ENCODE measurements around the gene BTN1A1.
A peak's percentile ranks its signal among the peaks of the same experiment; 100 is the strongest.

The BTN1A1 gene

GRCh38 chr6:26537160-26537845 lies 37.2 kb downstream of the BTN1A1 start:
- peak overlapping the region; percentile 95 for H3K27ac ChIP-seq
- TF ChIP-seq CTCF (conservative IDR thresholded peaks at IDR 0.05), result no peak

GRCh38 chr6:26537846-26538571 lies 37.9 kb downstream of the BTN1A1 start, which contains the start of gene HMGN4:
Gene HMGN4, plus strand, starts transcription at chr6:26538366. Its CDS starts 6,841 bp downstream, at chr6:26545207.
- peak within 1 kb of the TSS; percentile 95 for H3K27ac ChIP-seq
- TF ChIP-seq CTCF (conservative IDR thresholded peaks at IDR 0.05), result peak; percentile 33

- H3K27ac ChIP-seq, result peak overlapping the region; percentile 95
- no peak for TF ChIP-seq CTCF (conservative IDR thresholded peaks at IDR 0.05)
Observed at GRCh38 chr6:26538572-26538902, 38.4 kb downstream of the BTN1A1 start.

- H3K27ac ChIP-seq, result peak overlapping the region; percentile 95
- TF ChIP-seq CTCF (conservative IDR thresholded peaks at IDR 0.05), result no peak
Observed at GRCh38 chr6:26539071-26539615, 39.0 kb downstream of the BTN1A1 start.

- no peak for TF ChIP-seq CTCF (conservative IDR thresholded peaks at IDR 0.05)
Observed at GRCh38 chr6:26541579-26541978, 41.5 kb downstream of the BTN1A1 start.

GRCh38 chr6:26543953-26544352 lies 43.9 kb downstream of the BTN1A1 start:
- H3K27ac ChIP-seq, result peak overlapping the region; percentile 48; the same call in 1 of the 2 replicates
- TF ChIP-seq CTCF (conservative IDR thresholded peaks at IDR 0.05), result peak; percentile 33

More at GRCh38 chr6:26541579-26541978, 41.5 kb downstream of the BTN1A1 start:
- H3K27ac ChIP-seq, result no peak overlapping the region

GRCh38 chr6:26544473-26544872 lies 44.4 kb downstream of the BTN1A1 start:
- peak overlapping the region; percentile 48 for H3K27ac ChIP-seq
- no peak for TF ChIP-seq CTCF (conservative IDR thresholded peaks at IDR 0.05)

Data from VCaP (cell line).